Effector CD8-positive, alpha-beta T cell (primary cell): ENCODE data around the gene USP33.
"Not testable (repeated sequence)": the region's sequence is repeated elsewhere in the genome, so short reads cannot be mapped to it uniquely, and the experiment has no call there.

Experiments used
- DNase-seq: peaks from one replicate; lab custom pipeline; 2025; lab: John Stamatoyannopoulos, UW

Gene USP33

DNA sequence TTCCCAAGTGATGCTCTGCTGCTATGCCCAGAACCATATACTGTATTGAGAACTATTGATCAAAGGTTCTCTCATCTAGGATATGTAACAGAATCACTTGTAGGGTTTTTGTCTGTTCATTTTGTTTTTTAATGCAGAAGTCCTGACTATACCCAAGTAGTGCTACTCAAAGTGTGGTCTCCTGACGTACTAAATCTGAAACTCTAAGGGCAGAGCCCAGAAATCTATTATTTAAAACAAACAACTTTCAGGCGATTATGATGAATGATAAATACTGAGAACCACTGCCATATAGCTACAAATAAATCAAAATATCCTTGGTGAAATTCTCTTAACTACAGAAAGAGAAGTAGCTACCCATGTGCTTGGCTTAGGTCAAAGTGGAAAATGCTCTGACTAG, 87.3 kb downstream of the USP33 start:
- DNase-seq: no peak

DNA sequence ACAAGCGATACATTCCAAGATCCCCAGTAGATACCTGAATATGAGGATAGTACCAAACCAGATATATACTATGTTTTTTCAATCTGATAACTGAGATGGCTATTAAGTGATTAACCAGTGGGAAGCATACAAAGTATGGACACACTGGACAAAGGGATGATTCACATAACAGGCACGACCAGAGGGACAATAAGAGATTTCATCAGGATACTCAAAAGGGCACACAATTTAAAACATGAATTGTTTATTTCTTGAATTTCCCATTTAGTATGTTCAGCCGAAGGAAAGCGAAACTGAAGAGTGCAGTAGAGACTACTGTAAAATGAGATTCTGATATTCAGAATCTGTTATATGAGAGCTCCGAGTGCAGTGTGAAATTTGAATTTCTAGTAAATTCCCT, 87.8 kb downstream of the USP33 start:
- DNase-seq: no peak

DNA sequence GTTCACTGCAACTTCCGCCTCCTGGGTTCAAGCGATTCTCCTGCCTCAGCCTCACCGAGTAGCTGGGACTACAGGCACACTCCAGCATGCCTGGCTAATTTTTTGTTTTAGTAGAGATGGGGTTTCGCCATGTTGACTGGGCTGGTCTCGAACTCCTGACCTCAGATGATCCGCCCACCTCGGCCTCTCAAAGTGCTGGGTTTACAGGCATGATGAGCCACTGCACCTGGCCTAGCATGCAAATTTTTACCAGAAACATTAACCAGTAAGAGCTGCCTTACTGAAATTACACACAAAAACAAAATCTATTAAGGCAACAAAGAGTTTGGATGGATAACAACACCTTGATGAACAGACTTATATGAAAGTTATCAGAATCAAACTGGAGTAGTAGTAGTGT, 89.3 kb downstream of the USP33 start:
- DNase-seq: no peak

DNA sequence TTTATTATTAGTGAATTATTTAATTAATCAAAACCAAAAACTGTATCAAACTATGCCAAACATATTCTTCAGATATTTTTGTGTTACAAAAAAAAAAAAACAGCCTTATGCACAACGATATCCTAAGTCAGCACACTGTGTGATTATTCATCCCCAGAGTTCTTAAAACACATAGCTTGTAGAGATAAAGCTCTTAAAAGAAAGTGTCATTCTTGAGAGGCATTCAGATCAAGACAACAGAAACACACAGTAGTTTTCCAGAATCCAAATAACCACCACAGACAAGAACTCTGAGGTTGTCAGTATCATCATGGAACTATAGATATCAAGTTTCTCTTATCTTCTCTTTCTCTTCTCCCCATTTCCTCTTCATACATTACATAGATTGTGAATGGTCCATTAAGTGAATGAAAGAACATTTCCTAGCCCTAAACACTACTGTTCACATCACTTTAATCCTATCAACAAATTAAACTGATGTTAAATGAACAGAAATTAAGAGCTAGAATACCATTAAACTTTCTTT, 90.7 kb downstream of the USP33 start:
- no peak for DNase-seq

DNA sequence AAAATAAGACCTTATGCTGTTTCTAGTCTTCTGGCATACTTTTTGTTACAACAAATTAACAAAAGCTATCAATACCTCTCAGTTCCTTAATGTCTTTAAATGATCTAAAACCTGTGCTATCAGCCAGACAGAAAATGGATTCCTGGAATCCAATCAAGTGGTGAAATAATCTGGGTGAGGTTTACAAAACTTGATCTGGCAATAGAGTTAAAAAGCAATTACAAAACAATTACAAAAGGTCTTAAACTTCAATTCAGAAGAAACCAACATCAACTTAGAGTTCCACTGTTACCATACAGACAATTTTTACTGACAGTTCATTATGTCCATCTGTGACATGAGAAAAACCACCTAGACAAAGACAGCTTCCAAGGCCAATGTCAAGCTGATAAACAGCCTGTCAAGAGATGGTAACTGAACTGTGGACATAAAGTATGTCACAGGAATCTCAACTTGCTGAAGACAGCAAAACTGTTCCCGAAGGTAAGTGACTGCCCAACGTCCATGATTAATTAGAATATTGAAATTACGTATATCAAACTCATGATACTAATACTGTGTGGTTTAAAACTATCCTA, 94.6 kb downstream of the USP33 start:
- DNase-seq: no peak

DNA sequence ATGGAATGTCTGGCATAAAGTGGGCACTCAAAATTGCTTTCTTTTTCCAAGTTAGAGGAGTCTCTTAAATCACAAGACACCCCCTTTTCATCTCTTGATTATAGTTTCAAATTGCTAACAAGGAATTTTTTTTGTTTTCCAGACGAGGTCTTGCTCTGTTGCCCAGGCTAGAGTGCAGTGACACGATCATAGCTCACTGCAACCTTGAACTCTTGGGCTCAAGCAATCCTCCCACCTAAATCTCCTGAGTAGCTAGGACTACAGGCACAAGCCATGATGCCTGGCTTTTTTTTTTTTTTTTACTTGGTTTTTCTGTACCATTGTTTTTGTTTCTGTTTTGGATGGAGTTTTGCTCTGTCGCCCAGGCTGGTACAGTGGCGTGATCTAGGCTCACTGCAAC, 98.0 kb downstream of the USP33 start:
- DNase-seq: no peak

DNA sequence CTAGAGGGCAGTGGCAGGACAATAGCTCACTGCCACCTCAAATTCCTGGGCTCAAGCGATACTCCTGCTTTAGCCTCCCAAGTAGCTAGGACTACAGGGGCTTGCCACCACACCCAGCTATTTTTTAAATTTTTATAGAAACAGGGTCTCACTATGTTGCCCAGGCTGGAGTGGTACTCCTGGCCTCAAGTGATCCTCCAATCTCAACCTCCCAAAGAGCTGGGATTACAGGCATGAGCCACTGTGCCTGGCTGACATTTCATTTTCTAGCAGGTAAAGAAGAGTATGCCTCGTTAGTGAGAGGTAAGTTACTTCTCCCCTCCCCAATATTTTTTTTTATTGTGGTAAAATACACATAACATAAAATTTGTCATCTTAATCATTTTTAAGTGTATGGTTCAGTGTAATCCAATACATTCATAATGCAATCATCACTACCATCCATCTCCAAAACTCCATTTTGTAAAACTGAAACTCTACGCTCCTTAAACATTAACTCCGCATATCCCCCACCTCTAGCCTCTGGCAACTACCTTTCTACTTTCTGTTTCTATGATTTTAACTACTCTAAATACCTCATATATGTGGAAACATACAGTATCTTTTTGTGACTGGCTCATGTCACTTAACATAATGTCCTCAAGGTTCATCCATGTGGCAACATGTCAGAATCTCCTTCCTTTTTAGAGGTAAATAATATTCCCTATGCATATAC, 99.6 kb downstream of the USP33 start:
- no peak for DNase-seq

DNA sequence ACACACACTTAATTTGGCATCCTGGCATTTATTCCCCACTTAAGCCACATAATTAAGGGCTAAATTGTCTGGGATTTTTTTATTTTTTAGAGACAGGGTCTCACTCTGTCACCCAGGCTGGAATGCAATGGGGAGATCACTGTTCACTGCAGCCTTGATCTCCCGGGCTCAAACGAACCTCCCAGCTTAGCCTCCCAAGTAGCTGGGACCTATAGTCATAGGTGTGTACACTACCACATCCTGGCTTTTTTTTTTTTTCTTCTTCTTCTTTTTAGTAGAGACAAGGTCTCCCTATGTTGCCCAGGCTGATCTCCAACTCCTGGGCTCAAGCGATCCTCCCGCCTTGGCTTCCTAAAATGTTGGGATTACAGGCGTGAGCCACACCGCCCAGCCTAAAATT, 101.4 kb downstream of the USP33 start:
- DNase-seq: no peak

DNA sequence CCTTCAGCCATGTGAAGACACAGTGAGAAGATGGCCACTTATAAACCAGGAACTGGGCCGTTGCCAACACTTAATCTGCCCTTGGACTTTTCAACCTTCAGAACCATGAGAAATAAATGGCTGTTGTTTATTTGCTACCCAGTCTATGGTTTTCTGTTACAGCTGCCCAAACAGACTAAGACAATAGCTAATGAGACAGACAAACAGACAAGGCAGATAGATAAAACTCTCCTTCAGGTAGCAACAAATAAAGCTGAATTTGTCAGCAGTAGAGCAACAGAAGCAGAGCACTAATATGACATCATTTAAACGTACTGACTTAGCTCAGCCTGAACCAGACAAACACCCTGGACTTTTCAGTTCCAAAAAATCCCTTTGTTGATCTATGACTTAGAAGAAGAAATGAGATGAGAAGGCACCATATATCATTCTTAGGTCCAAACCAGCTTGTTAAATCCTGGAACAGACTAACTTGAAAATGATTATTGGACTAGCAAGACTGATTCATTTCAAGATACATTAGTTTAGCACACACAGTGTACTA, 104.1 kb downstream of the USP33 start:
- DNase-seq: no peak

DNA sequence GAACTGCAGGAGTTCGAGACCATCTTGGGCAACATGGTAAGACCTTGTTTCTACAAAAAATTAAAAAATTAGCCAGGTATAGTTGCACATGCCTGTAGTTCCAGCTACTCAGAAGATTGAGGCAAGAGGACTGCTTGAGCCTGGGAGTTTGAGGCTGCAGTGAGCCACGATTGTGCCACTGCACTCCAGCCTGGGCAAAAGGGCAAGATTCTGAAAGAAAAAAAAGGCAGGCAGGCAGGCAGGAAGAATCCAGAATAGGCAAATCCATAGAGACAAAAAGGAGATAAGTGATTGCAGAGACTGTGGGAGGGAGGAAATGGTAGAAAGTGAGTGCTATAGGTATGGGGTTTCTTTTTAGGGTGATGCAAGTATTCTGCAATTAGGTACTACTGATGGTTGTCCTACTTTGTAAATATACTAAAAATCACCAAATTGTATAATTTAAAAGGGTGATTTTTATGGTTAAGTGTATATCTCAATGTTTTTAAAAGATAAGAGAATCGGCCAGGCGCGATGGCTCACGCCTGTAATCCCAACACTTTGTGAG, 106.6 kb downstream of the USP33 start:
- no peak for DNase-seq

DNA sequence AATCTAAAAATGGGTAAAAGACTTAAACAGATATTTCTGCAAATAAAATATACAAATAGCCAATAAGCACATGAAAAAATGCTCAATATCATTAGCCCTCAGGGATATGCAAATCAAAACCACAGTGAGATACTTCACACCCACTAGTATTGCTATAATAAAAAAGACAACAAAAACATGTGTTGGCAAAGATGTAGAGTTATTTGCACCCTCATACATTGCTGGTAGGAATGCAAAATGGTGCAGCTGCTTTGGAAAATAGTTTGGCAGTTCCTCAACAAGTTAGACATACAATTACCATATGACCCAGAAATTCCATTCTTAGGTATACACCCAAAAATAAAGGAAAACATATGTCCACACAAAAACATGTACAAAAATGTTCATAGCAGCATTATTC, 107.4 kb downstream of the USP33 start:
- no peak for DNase-seq

DNA sequence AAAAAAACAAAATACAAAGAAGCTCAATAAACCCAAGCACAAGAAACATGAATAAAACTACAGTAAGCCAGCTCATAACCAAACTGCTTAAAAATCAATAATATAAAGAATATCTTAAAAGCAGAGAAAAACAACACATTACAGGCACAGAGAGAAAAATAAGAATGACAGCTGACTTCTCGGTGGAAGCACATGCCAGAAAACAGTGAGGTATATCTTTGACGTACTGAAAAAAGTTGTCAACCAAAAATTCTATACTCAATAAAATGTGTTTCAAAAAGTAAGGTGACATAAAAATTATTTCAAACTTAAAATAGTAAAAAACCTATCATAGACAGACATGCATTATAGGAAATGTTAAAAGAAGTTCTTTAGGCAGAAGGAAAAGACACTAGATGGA, 110.5 kb downstream of the USP33 start:
- DNase-seq: no peak

DNA sequence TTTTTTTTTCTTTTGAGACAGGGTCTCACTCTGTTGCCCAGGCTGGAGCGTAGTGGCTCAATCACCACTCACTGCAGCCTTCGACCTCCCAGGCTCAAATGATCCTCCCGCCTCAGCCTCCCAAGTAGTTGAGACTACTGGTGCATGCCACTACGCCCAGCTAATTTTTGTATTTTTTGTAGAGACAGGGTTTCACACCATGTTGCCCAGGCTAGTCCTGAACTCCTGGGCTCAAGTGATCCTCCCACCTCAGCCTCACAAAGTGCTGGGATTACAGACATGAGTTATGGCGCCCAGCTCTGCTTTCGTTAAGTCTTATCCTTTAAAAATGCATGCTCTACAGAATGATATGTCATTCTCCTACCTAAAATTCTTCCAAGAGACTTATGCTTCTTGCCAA, 113.4 kb downstream of the USP33 start:
- not testable (repeated sequence) for DNase-seq
